H9 (cell line): ENCODE measurements around the gene PIK3R4. TPM values are rescaled to one million over a fixed set of nuclear protein-coding genes. Genes with fewer than 3 reads are reported as not detected.

Source experiments
- DNase-seq: peaks from one replicate; pipeline ENCODE4 v3.0.0-alpha.2; 2017
- H2AFZ ChIP-seq: one replicate; pipeline ENCODE4 v1.6.1; 2013; ENCODE audit warnings: mild to moderate bottlenecking, low read length, control low read depth, moderate library complexity
- H2AK5ac ChIP-seq: 2 replicates; pipeline ENCODE4 v1.6.1; 2013; ENCODE audit warnings: low read length, control low read depth, mixed read lengths; ENCODE audit not compliant: insufficient read length
- H2BK120ac ChIP-seq: one replicate; pipeline ENCODE4 v1.6.1; 2013; ENCODE audit warnings: low read depth, mild to moderate bottlenecking, low read length, control low read depth, inconsistent platforms; ENCODE audit not compliant: poor library complexity, severe bottlenecking
- H2BK12ac ChIP-seq: 2 replicates; pipeline ENCODE4 v1.6.1; 2013; ENCODE audit warnings: low read length, control low read depth, mixed read lengths, low read depth; ENCODE audit not compliant: insufficient read length
- H2BK15ac ChIP-seq: 2 replicates; pipeline ENCODE4 v1.6.1; 2013; ENCODE audit warnings: low read depth, low read length, control low read depth
- H2BK20ac ChIP-seq: one replicate; pipeline ENCODE4 v1.6.1; 2013; ENCODE audit warnings: low read depth, mild to moderate bottlenecking, low read length, control low read depth, inconsistent platforms; ENCODE audit not compliant: poor library complexity, severe bottlenecking
- H2BK5ac ChIP-seq: 2 replicates; pipeline ENCODE4 v1.6.1; 2013; ENCODE audit warnings: low read length, control low read depth, mixed read lengths; ENCODE audit not compliant: insufficient read length
- H3K14ac ChIP-seq: 2 replicates; pipeline ENCODE4 v1.6.1; 2013; ENCODE audit warnings: low read length, control low read depth; ENCODE audit not compliant: insufficient read depth
- H3K18ac ChIP-seq: 2 replicates; pipeline ENCODE4 v1.6.1; 2013; ENCODE audit warnings: low read depth, mild to moderate bottlenecking, mixed read lengths, low read length, control low read depth; ENCODE audit not compliant: insufficient read length
- H3K23ac ChIP-seq: 2 replicates; pipeline ENCODE4 v1.6.1; 2013; ENCODE audit warnings: low read length, control low read depth, mixed read lengths, low read depth; ENCODE audit not compliant: insufficient read length
- H3K23me2 ChIP-seq: 2 replicates; pipeline ENCODE4 v1.6.1; 2013; ENCODE audit warnings: low read depth, mild to moderate bottlenecking, mixed read lengths, low read length, control low read depth; ENCODE audit not compliant: insufficient read length, poor library complexity, severe bottlenecking
- H3K27ac ChIP-seq: 2 replicates; pipeline ENCODE4 v1.5.1; 2013; ENCODE audit warnings: low read length, control low read depth, mixed read lengths, low read depth; ENCODE audit not compliant: insufficient read length
- H3K27me3 ChIP-seq: 2 replicates; pipeline ENCODE4 v1.6.1; 2013; ENCODE audit warnings: low read length, control low read depth, inconsistent platforms; ENCODE audit not compliant: insufficient read depth
- H3K4ac ChIP-seq: 2 replicates; pipeline ENCODE4 v1.6.1; 2013; ENCODE audit warnings: low read depth, mild to moderate bottlenecking, control low read depth, inconsistent platforms, low read length, moderate library complexity
- H3K4me1 ChIP-seq: 2 replicates; pipeline ENCODE4 v1.6.1; 2013; ENCODE audit warnings: low read length, control low read depth, inconsistent platforms; ENCODE audit not compliant: insufficient read depth
- H3K4me2 ChIP-seq: 2 replicates; pipeline ENCODE4 v1.6.1; 2013; ENCODE audit warnings: low read length, control low read depth, mixed read lengths; ENCODE audit not compliant: insufficient read length, insufficient read depth
- H3K56ac ChIP-seq: 2 replicates; pipeline ENCODE4 v1.6.1; 2013; ENCODE audit warnings: low read depth, mild to moderate bottlenecking, mixed read lengths, low read length, control low read depth; ENCODE audit not compliant: insufficient read length
- H3K79me1 ChIP-seq: 2 replicates; pipeline ENCODE4 v1.6.1; 2013; ENCODE audit warnings: low read depth, mild to moderate bottlenecking, moderate library complexity, low read length, control low read depth, inconsistent platforms; ENCODE audit not compliant: insufficient read depth, poor library complexity, severe bottlenecking
- H3K79me2 ChIP-seq: 2 replicates; pipeline ENCODE4 v1.6.1; 2013; ENCODE audit warnings: low read length, control low read depth, inconsistent platforms; ENCODE audit not compliant: insufficient read depth
- H3K9ac ChIP-seq: 2 replicates; pipeline ENCODE4 v1.6.1; 2013; ENCODE audit warnings: low read length, control low read depth, mixed read lengths; ENCODE audit not compliant: insufficient read length; ENCODE audit errors: extremely low read depth
- H3K9me3 ChIP-seq: one replicate; pipeline ENCODE4 v1.6.1; 2013; ENCODE audit warnings: low read depth, low read length, inconsistent platforms; ENCODE audit not compliant: control insufficient read depth
- H3T11ph ChIP-seq: one replicate; pipeline ENCODE4 v1.6.1; 2013; ENCODE audit warnings: mild to moderate bottlenecking, low read length, control low read depth, inconsistent platforms
- H4K20me1 ChIP-seq: one replicate; pipeline ENCODE4 v1.6.1; 2013; ENCODE audit not compliant: control insufficient read depth, insufficient read length, insufficient read depth
- H4K5ac ChIP-seq: 2 replicates; pipeline ENCODE4 v1.6.1; 2013; ENCODE audit warnings: low read depth, mild to moderate bottlenecking, mixed read lengths, low read length, control low read depth; ENCODE audit not compliant: insufficient read length
- H4K8ac ChIP-seq: replicated peaks from 2 replicates; pipeline ENCODE4 v1.6.1; 2013; ENCODE audit warnings: low read length, control low read depth, mixed read lengths, low read depth; ENCODE audit not compliant: insufficient read length
- H4K91ac ChIP-seq: 2 replicates; pipeline ENCODE4 v1.6.1; 2013; ENCODE audit warnings: low read depth, mild to moderate bottlenecking, moderate library complexity, mixed read lengths, low read length, control low read depth; ENCODE audit not compliant: insufficient read length
- H3K27ac Mint-ChIP-seq, 3 experiments: 2 replicates in 2 of 3; 3 replicates in 1 of 3; pipeline ENCODE4 v1.8.0; 2020 to 2021; ENCODE audit warnings: mixed read lengths in 3 of 3, mild to moderate bottlenecking in 1 of 3, moderate library complexity in 1 of 3
- H3K27me3 Mint-ChIP-seq: 2 replicates; pipeline ENCODE4 v1.8.0; 2021; ENCODE audit warnings: low read depth, mild to moderate bottlenecking, moderate library complexity, mixed read lengths
- H3K36me3 Mint-ChIP-seq, 3 experiments: 2 replicates in 2 of 3; 3 replicates in 1 of 3; pipeline ENCODE4 v1.8.0; 2020 to 2021; ENCODE audit warnings: low read depth in 3 of 3, mixed read lengths in 3 of 3; ENCODE audit not compliant: insufficient read depth in 1 of 3
- H3K4me1 Mint-ChIP-seq, 2 experiments: 2 replicates each; pipeline ENCODE4 v1.8.0; 2020; ENCODE audit warnings: mixed read lengths in 2 of 2
- H3K4me3 Mint-ChIP-seq, 2 experiments: 2 replicates in 1 of 2; 3 replicates in 1 of 2; pipeline ENCODE4 v1.8.0; 2020 to 2021; ENCODE audit warnings: mild to moderate bottlenecking in 2 of 2, mixed read lengths in 2 of 2, moderate library complexity in 1 of 2
- H3K9me3 Mint-ChIP-seq, 2 experiments: 2 replicates in 1 of 2; 3 replicates in 1 of 2; pipeline ENCODE4 v1.8.0; 2020; ENCODE audit warnings: mild to moderate bottlenecking in 2 of 2, mixed read lengths in 2 of 2, moderate library complexity in 1 of 2
- WGBS: extraction: QIAGEN DNeasy Blood & Tissue Kit; methylation state at CpG from one replicate; pipeline ENCODE4 v1.1.7; 2013; ENCODE audit warnings: missing lambda C conversion rate, low lambda C conversion rate, mixed read lengths; ENCODE audit not compliant: insufficient read length; ENCODE audit errors: extremely low coverage; 5-methylcytosine and 5-hydroxymethylcytosine counted together
- total RNA-seq: library from RNA; stranded (reverse); gene quantifications from 2 replicates; pipeline ENCODE4 v1.2.1, GENCODE V29; 2021
- TF ChIP-seq, protein P1 (sequence below): fragments of 200-600 bp; sonication (generic); conservative IDR thresholded peaks from 3 replicates; pipeline ENCODE4 v1.8.0; 2021; ENCODE audit warnings: antibody characterized with exemption, mild to moderate bottlenecking

The PIK3R4 gene
- total RNA-seq, 1 experiment from 2014 or later: 28.6 TPM

DNA sequence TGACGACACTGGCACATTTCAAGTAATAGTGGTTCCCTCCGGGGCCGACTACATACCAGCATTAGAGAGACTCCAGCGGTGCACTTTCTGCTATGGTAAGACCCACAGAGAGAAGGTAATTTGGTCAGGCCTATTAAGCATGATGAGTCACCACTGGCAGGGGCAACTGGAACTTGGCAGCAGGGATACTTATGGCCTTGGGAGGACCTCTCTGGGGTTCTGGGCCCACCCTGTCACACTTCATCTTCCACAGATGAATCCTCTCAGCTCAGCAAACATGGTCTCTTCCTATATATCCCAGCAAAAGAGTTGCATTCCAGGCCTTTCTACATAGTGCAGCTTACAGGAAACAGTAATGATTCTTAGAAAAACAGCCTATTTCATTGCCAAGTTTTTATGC lies 88.0 kb downstream of the PIK3R4 start:
- Histone ChIP-seq H3K23me2 (no peaks in the 10 kb centered on the region), H2AFZ (no peak overlapping the region), H3K9ac (no peak overlapping the region), H3K18ac (no peak overlapping the region), H3K79me1 (no peaks in the 10 kb centered on the region), H2BK120ac (no peak overlapping the region), H4K5ac (no peak overlapping the region), H3T11ph (no peak overlapping the region), H3K4me1 (no peaks in the 10 kb centered on the region), H3K4me2 (no peak overlapping the region), H2BK15ac (no peak overlapping the region), H2BK12ac (no peak overlapping the region), H4K91ac (no peak overlapping the region), H3K9me3 (no peaks in the 10 kb centered on the region), H3K27ac (no peak overlapping the region), H3K14ac (no peak overlapping the region), H4K8ac (no peak overlapping the region), H4K20me1 (no peaks in the 10 kb centered on the region), H3K23ac (no peak overlapping the region), H3K4ac (no peak overlapping the region), H2AK5ac (no peak overlapping the region), H2BK5ac (no peak overlapping the region), H3K79me2 (no peaks in the 10 kb centered on the region), H3K27me3 (no peaks in the 10 kb centered on the region), H2BK20ac (no peak overlapping the region), H3K56ac (no peak overlapping the region)
- peaks cover 5 to 14% (median 10%) of the 10 kb centered on the region in 3 experiments for H3K36me3 Mint-ChIP-seq
- TF ChIP-seq, protein P1, sequence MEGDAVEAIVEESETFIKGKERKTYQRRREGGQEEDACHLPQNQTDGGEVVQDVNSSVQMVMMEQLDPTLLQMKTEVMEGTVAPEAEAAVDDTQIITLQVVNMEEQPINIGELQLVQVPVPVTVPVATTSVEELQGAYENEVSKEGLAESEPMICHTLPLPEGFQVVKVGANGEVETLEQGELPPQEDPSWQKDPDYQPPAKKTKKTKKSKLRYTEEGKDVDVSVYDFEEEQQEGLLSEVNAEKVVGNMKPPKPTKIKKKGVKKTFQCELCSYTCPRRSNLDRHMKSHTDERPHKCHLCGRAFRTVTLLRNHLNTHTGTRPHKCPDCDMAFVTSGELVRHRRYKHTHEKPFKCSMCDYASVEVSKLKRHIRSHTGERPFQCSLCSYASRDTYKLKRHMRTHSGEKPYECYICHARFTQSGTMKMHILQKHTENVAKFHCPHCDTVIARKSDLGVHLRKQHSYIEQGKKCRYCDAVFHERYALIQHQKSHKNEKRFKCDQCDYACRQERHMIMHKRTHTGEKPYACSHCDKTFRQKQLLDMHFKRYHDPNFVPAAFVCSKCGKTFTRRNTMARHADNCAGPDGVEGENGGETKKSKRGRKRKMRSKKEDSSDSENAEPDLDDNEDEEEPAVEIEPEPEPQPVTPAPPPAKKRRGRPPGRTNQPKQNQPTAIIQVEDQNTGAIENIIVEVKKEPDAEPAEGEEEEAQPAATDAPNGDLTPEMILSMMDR: no peak
- no peaks in the 10 kb centered on the region for H3K27me3 Mint-ChIP-seq
- WGBS: no CpG with 5 or more reads among the region's 4 CpGs
- peaks cover 0 to 8% of the 10 kb centered on the region in 2 experiments; a peak in 3 of 5 replicates for H3K9me3 Mint-ChIP-seq
- peak overlapping the region in 1 of 3 experiments; percentile 64; a peak in 1 of 7 replicates for H3K27ac Mint-ChIP-seq
- H3K4me1 Mint-ChIP-seq: peaks cover 4% of the 10 kb centered on the region in 2 experiments; a peak in 3 of 4 replicates
- DNase-seq: no peak
- H3K4me3 Mint-ChIP-seq: no peak overlapping the region
